NCI-H2227 (cell line): Measurements from ENCODE around the gene PLEKHG4B.

Experiments
- DNase-seq: peaks from one replicate; lab custom pipeline; 2025; ENCODE audit not compliant: unreplicated experiment; lab: John Stamatoyannopoulos, UW

Gene PLEKHG4B

DNA sequence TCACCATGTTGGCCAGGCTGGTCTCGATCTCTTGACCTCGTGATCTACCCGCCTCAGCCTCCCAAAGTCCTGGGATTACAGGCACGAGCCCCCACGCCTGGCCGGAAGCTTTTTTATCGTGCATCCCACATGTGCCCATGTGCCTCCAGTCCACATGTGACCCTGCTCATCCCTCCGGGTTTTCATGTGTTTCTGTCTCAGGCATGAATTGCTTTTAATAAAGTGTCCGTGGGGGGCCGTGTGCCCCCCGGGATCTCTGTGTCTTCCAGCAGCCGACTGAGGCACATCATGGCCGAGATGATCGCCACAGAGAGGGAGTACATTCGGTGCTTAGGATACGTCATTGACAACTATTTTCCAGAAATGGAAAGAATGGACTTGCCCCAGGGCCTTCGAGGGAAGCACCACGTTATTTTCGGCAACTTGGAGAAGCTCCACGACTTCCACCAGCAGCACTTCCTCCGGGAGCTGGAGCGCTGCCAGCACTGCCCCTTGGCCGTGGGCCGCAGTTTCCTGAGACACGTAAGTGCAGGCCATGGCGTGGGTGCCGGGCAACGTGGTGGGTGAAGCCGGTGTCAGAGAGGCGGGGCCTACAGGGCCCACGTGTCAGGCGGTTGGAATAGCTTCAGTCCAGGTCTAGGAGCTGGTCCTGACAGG is 77.2 kb downstream of the PLEKHG4B start:
- DNase-seq, result no peak

DNA sequence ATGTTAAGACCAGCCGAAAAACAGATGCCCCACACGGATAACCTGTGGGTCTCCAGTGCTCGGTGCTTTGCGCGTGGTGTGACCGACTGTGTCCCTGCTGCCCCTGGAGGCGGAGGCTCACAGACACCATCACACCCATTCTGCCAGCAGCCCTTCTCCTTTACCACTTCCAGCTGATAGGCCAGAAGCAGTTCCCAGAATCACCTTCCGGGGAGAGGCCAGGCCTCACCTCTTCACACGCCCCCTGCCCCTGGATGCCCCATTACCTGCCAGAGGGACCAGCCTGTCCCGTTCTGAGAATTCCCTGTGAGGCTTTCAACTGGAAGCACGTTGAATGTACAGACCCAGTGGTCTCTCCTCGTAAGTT is 77.7 kb downstream of the PLEKHG4B start:
- DNase-seq, result no peak

GRCh38 chr5:170971-171800 is 79.2 kb downstream of the PLEKHG4B start:
- DNase-seq, result no peak

DNA sequence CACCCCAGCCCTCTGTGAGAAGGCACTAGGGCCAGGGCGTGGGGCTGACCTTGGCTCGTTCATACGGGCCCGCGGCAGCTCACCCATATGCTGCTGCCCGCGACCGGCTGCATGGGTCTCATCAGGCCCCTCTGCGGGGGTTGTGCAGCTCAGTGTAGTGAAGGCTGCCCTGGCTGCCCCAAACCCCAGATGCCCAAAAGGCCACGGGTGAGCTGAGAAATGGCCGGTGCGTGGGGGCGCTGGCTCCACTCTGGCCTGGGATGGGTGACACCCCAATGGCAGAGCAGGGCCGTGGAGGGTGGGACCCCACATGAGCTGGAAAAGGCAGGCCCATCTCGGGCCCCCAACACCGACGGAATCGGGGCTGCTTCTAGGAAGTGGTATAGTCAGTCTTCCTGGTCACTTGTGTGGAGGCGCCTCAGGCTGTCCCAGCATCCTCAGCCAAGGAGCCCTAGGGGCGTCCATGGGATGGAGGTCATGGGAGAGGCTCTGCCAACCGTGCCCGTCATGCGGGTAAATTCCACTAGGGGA is 79.9 kb downstream of the PLEKHG4B start:
- no peak for DNase-seq

DNA sequence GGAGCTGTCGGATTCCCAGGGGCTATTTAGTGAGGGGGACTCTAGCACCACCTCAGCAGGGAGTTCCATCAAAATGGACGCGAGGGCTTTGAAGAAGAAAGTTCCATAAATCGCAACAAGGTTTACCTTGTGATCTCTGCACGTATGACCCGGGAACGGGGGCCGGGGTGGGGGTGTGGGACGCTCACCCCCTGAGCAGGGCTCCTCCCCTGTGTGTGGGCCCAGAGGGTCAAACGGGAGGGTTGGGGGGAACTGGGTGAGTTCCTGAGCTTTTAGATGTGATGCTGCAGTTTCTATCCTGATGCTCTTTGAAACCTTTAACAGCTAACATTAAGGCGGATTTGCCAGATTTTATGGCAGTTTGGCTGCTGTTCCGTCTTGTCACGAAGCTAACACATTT is 80.5 kb downstream of the PLEKHG4B start:
- no peak for DNase-seq

DNA sequence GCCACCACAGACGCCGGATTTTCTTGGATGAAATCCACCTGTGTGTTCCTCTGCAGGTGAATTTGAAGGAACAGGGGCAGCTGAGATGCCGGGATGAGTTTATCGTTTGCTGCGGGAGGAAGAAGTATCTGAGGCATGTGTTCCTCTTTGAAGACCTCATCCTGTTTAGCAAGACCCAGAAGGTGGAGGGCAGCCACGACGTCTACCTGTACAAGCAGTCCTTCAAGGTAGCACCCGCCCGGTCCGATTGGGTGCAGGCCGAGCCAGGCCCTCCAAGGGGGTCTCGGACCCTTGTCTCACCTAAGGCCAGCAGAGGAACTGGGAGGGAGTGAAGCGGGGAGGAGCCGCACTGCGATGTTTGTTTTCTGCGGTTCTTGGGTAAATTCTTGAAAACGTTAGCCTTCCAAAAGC is 80.9 kb downstream of the PLEKHG4B start:
- DNase-seq, result no peak

DNA sequence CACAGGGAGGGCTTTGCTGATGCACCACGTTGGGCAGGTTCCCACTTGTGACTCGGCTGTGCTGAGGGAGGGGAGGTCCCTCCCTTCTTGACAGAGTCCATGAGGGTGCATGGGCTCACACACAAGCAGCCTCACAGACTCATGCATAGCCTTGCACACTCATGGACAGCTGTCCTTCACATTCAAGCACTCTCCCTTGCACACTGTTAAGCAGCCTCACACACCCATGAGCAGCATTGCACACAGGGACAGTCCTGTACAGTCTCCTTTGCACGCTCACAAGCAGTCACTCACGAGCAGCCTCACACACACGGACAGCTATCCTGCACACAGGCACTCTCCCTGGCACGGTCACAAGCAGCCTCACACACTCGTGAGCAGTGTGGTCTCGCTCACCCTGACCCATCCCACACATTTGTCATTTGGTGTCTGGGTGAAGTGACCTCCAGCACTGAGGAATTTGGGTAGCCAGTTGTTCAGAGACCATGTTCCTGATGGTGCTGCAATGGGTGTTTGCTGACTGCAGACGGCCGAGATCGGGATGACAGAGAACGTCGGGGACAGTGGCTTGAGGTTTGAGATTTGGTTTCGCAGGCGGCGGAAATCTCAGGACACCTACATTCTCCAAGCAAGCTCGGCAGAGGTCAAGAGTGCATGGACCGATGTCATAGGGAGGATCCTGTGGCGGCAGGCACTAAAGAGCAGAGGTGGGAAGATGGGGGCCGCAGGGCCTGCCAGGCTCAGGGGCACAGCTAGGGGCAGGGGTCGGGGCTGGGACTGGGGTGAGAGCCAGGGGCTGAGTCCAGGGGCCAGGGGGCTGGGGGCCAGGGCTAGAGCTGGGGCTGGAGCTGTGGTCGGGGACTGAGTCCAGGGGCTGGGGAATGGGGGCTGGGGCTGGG is 81.7 kb downstream of the PLEKHG4B start:
- DNase-seq, result no peak

DNA sequence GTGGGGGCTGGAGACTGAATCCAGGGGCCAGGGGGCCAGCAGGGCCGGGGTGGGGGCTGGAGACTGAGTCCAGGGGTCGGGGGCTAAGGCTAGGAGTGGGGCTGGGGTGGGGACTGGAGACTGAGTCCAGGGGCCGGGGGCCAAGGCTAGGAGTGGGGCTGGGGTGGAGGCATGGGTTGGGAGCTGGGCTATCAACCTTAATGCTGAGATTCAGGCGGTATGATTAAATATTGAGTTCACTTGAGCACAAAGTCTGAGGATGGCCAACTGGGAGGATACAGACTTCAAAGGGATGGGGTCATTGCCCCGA is 82.3 kb downstream of the PLEKHG4B start:
- no peak for DNase-seq

DNA sequence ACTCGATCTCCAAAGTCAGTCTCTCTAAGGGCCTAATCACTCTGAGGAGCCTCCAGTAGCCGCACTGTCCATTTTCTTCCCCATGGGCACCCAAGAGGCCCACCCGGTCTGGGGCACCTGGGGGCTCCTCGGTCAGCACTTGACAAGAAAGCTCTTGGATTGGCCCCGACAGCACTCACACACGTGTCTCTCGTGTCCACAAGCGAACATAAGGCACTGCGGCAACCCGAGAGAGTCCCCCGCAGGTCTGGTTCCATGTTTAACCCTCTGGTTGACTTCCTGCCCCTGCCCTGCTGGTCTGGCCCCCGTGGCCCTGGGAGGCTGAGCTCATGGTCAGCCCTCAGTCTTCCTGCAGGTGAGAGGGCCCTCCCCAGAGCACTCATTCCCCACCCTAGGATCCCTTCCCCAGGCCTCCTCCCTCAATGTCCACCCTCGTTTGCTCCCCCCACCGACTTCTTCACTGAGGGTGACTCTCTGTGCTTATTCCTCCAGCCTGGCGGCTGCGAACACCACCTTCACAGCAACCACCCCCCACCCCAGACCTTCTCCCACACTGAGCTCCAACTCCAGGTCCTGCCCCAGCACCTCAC is 83.0 kb downstream of the PLEKHG4B start:
- no peak for DNase-seq

- DNase-seq, result no peak
Observed at GRCh38 chr5:176296-176823, 84.4 kb downstream of the PLEKHG4B start.

DNA sequence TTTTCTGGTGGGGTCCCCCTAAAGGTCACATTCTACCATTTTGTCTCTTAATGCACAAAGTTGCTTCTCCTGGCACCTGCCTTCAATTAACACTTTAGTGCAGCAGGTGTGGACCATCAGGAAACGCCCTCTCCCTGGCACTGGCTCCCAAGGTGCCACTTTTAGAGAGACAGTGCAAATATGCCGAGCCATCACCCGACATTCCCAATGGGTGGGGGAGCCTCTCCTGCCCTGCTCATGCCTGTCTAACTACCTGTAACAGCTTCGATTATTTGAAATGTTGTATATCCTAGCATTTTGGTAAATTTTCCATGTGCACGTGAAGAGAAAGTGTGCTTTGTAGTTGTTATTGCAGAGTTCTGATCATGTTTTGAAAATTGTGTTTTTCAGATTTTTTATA is 86.1 kb downstream of the PLEKHG4B start:
- no peak for DNase-seq

DNA sequence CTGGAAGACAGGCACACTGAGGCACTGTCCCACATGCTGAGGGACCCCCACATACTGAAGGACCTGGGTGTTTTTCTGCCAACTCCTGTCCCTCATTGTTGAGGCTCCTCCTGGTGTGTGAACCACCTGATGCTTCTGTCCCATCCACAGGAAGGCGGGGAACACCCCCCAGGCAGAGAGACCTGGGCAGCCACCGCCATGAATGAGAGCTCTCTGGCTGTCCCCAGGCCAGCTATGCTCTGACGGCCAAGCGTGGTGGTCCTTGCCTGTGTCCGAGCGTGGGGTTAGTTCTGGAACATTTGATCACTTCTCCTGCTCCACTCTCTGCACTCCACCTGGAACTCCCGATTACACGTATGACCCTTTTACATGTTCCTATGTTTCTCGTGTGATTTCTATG is 87.4 kb downstream of the PLEKHG4B start:
- DNase-seq, result no peak

DNA sequence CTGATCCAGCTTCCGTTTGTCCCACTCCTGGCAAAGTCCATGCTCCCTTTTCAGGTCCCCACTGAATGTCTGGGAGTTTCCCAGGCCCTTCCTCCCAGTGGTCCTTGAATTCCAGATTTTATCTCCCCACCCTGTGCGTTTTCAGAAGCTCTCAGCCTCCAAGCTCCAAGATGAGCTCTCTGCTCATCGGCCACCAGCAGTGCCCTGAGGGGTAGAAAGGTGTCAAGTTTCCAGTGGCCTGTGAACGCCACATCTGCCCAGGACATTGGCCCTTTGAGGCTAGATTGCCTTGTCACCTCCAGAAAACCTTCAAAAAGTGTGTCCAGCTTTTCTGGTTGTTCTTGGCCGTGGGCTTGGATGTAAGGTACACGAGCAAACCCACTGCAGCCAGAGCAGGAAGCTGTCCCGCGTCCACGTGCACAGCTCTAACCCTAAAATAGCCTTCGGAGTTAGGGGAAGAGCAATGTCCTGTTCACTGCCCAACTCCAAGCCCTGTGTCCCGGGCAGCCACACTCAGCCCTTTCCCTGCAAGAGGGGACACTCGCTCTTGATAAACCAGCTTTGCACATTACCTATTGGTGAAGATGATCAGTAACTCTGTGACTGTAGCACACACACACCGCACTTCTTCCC is 88.4 kb downstream of the PLEKHG4B start:
- DNase-seq, result no peak

DNA sequence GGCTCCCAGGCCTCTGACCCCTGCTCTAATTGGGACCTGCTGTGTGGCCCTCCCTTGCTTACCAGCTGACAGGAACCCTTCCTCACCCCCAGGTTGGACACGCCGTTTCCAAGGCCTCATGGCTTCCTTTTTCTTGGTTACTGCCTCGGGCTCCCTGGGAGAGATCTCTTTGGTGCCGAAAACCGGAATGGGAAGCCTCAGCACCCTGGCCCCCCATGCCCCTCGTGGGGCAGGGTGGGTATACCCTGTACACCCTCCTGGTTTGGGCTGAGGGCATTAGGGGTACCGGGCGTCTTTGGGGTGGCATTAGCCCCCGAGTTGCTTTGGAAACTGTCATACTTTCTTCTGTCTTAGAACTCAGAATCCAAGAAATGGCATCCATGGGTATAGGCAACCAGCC is 89.2 kb downstream of the PLEKHG4B start:
- DNase-seq, result no peak

DNA sequence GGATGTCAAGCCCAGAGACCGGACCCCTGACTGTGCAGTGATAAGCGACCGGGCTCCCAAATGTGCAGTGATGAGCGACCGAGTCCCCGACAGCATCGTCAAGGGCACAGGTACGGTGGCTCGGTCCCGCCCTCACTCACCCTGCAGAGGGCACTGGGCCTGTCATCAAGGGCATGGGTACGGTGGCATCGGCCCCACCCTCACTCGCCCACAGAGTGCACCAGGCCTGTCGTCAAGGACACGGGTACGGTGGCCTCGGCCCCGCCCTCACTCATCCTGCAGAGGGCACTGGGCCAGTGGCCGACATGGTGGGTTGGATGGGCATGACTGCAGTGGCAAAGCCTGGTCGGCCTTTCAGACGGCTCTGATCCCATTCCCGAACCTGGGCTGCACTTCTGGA is 89.6 kb downstream of the PLEKHG4B start:
- DNase-seq, result no peak

DNA sequence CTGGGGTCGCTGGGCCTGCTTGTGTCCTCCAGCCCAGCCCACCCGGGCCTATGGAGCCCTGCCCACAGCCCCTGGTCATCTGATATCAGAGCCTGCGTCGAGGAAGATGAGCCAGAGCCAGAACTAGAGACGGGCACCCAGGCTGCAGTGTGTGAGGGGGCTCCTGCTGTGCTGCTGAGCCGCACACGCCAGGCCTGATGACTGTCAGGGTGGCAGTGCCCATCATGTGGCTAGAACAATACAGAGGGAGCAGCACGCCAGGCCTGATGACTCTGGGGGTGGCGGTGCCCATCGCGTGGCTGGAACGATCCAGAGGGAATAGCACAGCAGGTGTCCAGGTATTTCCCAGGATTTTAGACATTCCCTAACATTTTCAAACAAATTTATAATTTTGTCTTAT is 90.2 kb downstream of the PLEKHG4B start:
- no peak for DNase-seq

DNA sequence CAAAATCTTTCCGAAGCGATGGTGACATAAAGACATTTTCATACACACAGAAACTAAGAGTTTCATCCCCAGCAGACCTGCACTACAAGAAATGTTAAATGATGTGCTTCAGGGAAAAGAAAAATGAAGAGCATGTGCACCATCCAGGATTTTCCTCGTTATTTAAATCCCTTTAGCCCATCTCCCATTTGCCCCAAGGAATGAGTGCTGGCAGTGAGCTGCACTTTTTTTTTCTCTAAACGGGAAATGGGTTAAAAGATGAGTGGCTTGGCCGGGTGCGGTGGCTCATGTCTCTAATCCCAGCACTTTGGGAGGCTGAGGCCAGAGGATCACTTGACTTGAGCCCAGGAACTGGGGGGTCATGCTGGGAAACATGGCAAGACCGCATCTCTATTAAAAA is 92.5 kb downstream of the PLEKHG4B start:
- DNase-seq, result no peak

- no peak for DNase-seq
Observed at GRCh38 chr5:185095-186070, 93.4 kb downstream of the PLEKHG4B start.
